OCI-M2 (cell line): ENCODE results near the gene NPAS3.

ENCODE experiments used
- DNase-seq: peaks from one replicate; lab custom pipeline; 2025; ENCODE audit not compliant: unreplicated experiment; lab: John Stamatoyannopoulos, UW

NPAS3 gene

DNA sequence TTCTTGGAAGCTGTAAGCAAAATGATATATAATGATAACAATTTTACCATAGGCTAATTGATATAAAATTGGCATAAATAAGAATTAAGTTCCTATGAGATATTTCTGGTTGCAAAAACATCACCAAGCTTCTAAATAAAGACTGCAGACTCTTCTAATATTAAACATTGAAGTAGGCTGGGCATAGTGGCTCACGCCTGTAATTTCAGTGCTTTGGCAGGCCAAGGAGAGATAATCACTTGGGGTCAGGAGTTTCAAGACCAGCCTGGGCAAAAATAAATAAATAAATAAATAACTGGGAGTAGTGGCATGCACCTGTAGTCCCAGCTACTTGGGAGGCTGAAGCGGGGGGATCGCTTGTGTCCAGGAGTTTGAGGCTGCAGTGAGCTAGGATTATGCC, 71.8 kb downstream of the NPAS3 start:
- no peak for DNase-seq

DNA sequence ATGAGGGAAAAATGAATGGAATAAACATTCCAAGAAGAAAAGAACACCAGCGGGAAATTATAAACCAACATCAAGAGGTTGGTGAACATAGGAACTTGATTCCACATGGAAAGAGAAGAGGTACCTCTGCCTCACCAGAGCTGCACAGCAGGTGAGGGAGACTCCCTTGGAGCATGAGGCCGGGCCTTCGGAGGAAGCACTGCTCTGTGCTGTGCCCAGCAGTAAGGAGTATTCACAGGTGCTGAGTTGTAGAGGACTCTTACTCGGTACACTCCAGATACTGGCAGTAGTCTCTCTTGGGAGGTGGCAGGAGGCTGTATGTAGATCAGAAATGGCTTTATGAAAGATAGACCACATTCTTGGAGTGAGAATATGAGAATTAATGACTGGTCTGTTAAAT, 76.0 kb downstream of the NPAS3 start:
- DNase-seq: no peak

DNA sequence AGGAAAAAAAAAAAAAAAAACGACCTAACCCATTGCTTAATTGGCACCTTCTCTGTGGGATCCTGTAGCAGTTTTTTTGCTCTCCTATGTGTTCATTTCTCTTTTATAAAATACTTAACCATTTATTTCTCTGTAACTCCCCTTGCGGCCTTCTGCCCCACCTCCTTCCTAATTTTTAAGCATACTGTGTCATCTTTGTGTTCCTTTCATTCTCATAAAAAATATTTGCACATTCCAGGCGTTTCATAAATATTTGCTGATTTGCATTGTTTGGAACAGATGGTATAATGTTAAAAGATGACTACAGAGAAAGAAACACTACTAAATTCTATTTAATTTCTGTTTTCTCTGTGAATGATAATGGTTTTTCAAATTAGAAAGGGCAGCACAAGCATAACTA, 77.9 kb downstream of the NPAS3 start:
- DNase-seq: no peak

DNA sequence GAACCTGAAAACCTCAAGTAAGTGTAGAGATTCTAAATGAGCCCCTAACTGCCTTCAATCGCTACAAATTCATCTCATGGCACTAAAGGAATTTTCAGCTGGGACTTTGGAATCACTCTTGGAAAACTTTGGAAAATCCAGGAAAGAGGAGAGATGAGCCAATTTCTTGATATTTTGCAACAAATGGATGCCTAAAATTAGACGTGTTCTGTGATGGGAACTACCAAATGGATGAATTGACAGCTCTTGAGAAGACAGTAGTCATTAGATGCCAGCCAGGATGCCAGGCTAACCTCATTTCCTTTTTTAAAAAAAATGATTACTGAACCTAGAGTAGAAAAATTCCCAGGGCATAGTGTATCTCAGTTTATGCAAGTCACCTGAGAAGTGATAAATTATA, 78.3 kb downstream of the NPAS3 start:
- no peak for DNase-seq

DNA sequence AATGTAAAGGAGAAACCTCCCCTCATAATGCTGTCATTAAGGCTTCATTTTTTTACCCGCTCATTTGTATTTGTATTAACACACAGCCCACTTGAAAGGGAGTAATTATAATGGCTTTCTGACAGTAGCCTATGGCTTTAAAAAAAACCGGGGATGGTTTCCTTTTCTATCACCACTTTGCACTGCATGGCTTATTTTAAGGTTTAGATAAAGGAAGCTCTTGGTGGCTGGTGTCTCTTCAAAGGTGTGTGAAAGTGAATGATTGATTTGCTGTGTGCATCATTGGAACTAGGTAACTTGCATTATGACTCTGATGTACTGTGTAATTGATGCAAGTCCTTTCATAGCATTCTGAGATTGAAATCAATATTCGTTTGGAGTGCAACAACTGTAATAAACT, 80.7 kb downstream of the NPAS3 start:
- no peak for DNase-seq

DNA sequence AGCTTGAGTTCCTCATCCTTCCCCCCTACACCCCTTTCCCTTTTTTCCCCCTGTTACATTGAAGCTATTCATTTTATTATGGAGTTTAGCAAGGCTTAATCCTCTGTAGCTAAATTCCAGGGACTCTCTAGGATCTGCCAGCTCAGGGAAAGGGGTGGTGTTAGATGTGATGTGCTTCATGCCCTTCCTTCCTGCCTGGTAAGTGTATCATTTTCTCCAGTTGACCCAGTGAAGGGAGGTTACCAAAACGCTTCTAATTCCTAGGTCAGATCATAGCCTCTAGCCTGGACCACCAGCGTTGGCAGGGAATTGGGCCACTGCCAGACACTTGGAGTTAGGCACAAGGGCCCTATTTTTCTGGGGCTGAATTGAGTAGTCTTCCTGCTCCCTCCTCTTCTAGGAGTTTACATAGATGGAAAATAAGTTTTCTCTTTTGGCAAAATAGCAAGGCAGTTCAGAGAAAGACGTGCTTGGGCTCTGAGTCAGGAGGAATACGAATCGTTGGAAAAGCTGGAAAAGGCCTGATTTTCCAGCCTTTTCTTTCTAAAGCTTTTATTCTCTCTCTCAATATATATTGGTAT, 88.3 kb downstream of the NPAS3 start:
- DNase-seq: no peak

DNA sequence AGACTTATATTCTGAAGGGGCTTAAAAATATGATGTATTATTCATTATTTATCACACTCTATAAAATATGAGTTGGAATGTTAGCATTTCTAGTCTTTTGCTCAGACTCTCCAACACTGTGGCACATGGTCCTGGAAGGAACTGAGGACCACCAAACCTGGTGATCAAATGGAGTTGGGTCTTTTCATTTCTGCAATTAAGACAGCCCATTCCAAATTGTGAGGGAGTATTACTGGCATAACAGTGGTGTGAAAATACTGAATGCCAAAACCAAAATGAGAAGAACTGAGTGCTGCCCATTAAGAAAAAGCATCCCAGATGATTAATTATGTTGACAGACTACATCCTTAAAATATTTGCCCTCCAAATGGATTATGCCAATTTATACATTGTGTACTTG, 90.8 kb downstream of the NPAS3 start:
- DNase-seq: no peak

DNA sequence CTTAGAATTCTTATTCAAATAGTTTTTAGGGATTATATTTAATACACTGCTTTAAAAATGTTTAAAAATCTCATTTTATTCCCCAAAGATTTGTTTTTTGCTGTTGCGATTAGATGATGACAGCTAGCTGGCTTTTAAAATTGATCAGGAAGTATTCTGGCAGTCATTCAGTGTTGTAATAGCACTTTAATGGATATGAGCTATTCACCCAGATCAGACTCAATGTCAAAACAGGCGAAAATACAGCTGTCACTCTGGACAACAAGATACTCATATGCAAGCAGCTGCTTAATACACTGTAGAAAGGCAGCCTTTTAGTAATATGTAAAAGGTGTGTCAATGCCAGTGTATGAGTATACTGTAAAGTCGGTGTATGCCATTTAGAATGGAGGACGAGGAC, 91.7 kb downstream of the NPAS3 start:
- DNase-seq: no peak

DNA sequence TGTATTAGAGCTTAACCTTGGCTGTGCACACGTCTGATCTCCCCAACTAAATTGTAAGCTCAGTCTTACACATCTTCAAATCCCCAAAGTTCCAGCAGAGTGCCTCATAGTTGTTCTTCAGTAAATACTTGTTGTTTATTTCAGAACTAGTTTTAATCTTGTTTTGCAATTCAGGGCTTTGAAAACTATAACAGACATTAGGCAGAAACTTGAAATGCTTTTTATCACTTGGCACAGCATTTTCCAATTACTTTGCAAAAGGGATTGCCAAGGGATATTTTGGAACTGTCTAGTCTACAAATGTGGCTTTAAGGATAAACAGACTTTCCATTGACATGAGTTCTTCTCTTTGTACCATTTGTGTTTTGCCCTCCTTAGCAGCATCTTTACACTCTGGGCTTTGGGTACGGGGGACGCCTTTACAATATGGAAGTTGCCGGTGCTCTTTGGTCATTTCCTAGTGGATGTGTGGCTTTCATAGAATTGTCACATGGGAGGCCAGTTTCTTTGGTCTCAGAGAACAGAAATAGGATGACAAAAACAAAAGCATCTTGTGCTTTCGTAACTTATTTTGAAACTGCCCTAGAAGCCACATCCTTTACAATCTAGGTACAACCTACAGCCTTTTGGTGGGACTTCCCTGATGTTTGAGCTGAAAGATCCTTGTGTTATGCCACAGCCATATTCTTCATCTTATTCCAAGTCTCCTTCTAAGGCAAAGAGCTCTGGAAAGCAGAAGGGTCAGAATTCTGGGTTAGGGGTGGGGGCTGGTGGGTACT, 96.9 kb downstream of the NPAS3 start:
- DNase-seq: no peak

DNA sequence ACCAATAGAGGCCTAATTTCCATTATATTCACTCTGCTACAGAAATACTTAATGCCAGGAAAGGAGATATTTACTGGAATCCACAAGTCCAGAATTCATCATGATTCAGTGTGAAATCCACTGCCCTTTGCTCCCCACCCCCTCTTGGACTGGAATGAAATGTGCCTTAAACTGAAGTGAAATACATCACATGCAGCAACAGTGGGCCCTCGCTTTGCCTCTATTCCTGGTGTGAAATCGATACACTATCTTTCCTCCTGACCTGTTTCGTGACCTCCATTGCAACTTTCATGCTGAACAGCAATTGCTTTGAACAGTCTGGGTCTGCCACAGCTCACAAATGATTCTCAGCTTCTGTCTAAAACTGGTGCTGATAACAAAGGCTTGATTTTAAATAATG, 100.6 kb downstream of the NPAS3 start:
- DNase-seq: no peak

DNA sequence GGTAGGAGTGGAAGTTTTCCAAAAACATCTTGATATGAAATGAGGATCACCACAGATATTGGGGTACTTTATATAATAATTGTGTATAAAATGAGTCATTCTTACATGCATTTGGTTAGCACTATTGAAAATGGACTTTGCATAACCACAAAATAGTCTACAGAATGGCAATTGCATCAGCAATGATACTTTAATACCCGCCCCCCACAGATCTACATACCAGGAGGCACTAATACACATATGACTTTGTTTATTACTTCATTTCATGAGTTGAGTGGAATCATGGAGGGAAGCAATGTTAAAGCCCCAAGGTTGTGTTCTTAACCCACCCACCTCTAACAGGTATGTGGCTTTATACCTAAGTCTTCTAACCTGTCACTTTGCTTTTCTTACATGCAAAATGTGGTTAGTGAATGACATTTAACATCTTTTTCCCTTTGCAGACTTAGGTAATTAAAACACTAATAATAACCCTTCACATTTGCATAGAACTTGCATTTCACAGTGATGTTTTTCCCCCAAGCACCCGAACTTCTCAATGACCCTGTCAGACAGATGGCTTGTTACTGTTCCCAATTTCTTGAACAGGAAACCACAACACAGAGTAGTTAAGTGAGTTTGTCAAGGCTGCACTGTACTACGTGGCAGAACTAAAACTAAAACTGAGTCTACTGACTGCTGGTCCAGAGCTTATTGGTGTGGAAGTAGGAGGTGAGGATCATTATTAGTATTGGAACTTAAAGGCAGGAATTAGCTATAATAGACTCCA, 101.9 kb downstream of the NPAS3 start:
- no peak for DNase-seq

DNA sequence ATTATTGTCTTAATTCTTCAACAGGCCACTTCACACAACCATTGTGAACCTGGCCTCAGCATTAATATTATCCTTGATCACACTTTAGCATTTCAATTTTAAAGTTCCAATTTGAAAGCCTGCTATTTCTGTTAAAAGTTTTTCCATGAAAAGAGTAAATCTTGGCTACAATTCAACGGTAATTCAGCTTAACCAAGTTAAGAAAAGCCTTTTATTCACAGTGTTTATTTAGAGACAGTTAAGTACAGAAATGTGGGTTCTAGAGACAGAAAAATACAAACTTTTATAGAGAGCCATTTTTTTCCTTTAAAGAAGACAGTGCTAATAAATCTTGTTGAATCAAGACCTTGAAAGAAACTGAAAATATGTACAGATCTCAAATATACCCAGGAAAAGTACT, 103.9 kb downstream of the NPAS3 start:
- no peak for DNase-seq

DNA sequence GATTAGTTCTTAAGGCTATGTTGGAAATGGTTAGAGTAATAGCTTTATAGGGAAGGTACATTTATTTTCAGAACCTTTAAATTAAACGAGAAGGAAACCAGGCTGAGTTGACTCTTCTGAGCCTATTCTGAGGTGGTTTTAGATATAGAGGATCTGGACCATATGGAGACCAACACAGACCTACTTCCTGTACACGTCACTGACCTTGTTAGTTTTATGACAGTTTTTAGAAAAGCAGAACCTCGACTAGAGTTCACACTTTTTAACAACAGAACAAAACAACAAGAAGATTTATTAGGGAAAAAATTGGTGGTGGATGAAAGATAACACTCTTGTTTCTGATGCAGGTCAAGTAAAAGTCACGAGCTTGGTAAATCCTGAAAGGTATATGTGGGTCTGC, 107.1 kb downstream of the NPAS3 start:
- DNase-seq: no peak

DNA sequence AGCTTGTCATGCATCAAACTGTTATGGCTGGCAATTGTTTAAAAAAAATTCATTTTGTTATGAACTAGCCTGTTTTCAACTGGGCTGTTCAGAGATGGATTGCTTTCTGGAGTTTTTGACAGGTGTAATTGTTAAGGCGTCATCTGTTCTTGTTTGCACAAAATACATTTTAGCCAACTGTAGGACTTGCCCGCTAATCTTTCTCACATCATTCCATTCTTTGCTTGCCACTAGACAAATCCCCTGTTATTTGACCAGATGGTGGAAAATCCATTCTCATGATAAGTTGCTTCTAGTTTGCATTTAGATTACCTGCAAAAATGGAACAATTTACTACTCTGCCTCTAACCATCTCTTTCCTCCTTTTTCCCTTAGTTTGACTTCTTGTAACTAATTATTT, 114.3 kb downstream of the NPAS3 start:
- DNase-seq: no peak

DNA sequence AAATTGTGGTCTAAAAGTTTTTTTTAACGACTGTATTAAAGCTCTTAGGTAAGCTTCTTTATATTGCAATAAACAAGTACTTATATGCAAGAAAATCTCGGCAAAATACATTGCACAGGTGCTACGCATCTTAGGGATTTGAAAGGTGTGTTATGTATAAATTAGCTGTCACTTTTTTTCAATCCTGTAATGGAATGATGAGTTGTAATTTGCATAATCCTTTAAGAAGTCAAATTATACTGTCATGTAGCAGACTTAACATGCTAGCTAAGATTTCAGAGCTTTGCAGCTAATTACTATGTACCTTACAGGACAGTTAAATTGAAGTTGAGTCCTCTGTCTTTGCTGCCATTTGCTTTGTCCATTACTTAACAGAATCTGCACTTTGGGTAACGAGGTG, 117.5 kb downstream of the NPAS3 start:
- DNase-seq: no peak

DNA sequence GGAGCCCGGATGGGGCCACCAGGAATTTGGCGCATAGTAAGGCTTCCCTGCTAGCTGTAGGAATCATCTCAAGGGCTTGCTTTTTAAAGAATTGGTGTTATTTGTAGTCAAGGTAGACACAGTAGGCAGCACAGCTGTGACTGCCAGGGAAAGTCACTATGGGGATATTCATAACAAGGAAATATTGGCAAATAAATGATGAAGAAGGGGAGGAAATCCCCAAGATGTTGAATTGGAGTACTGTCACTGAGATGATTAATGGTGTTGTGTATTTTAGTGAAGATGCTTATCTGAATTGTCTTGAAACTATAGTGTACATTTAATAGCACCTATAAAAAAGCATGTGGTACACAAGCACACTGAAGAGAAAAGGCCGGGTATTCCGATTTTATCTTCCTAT, 118.9 kb downstream of the NPAS3 start:
- DNase-seq: no peak

DNA sequence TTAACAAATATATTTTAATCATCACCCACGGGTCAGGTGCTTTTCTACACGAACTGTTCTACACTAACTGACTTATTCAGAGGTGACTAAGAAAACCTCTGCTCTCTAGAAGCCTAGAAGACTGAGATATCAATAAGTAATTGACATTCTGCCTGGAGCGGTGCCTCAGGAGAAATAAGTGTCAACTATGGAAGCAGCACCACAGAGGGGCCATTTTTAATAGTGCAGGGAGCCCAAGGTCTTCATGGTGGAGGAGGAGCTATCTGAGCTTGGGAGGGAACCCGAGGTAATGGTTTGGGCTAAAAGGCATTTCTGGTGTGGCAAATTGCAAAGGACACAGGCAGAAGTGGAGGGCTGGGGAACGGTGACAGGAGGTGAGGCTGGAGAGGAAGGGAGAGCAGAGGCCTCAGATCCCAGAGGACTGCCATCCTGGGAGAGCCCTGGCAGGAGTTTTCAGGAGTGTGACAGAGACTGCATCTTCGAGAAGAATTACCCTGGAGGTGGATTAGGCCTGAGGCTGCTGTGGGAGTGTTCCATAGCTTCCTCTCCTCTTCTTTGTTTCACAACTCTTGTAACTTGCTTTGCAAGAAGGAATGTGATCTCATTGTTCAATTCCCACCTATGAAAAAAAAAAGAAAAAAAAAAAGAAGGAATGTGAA, 123.1 kb downstream of the NPAS3 start:
- DNase-seq: no peak

DNA sequence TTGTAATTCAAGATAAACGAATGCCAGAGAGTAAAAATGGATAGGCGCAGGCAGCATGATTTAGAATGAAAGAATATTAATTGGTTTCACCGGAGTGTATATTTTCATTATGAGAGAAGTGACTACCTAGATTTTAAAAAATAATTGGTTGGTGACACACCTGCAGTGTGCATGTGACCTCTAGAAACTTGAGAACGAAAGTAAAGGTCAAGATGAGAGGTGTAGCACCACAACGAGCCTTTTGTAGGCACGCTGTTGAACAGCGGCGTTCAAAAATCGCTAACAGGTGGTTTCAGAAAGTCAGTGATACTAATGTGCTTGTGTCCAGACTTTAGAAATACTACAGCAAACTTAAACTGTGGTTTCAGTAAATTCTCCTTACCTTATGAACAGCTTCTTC, 123.8 kb downstream of the NPAS3 start:
- DNase-seq: no peak

DNA sequence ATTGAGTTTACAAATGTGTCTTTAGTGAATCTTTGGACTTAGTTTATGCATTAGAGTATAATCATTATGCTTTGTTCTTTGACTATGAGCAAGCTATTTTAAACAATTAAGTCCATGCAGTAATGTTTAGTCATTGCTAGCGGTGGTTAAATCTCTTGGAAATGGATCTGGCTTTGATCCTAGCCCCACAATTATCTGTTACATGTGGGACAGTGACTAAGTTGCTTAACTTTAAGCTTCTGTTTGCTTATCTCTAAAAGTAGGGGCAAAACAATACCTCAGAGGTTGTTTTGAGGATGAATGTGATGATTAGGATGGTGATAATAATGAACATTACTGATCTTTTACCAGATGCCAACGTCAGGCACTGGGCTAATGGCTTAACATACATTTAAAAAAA, 124.2 kb downstream of the NPAS3 start:
- DNase-seq: no peak

DNA sequence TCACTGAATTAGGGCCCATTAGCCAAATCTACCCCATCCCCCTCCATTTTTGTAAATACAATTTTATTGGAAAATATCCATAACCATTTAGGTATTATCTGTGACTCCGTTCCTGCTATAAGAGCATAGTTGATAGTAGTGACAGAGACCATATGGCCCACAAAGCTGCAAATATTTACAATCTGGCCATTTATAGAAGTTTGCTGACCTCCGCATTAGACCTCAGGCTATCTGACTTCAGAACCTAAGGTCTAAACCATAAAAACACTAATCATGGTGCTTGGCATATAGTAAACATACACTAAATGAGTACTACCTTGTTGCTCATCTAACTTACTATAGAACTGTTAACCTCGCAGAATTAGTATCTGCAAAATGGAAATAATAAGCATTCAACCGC, 124.8 kb downstream of the NPAS3 start:
- no peak for DNase-seq

DNA sequence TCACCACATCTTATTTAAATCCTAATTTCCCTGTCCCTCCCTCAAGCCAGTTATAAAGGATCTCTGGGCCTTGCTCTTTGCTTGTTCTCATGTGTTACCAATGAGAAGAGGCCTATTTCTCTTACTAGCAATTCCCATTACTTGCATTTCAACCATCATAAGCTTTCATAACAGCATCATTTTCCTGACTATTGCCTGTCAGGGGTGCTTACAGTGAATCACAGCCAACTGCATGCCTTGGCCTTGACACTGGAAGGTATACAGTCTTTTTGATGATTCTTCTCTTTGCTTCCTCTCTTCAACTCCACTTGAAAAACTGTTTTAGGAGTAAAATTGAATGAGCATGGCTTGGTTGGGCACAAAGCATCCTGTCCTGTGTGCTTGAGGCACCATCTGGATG, 127.0 kb downstream of the NPAS3 start:
- no peak for DNase-seq

DNA sequence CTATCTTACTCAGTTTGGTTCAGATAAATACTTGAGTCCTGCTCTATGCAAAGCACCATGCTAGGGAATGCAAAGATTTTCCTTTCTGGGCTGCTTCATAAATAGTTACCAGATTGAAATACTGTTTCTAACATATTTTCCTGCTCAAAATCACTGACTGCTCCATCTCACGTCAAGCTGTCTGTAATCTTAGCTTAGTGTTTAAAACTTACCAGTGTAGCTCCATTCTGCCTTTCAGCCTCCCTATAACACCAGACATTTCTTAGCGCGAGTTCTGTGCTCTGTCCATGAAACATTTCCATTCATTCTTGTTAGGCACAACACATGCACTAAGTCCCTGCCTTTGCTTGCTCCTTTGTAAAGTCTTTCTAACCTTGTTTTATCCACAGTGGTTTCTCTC, 129.4 kb downstream of the NPAS3 start:
- DNase-seq: no peak
